IMR-90 (cell line): ENCODE data around the gene CHRD.

Experiments
- CEBPB ChIP-seq: IDR thresholded peaks from 2 replicates; pipeline ENCODE4 v1.6.1; 2012; ENCODE audit warnings: low read depth, low read length, improper control_type of control experiment
- CHD1 ChIP-seq: IDR thresholded peaks from 2 replicates; pipeline ENCODE4 v1.6.1; 2012; ENCODE audit warnings: low read depth, low read length, improper control_type of control experiment
- CTCF ChIP-seq: conservative IDR thresholded peaks from 2 replicates; pipeline ENCODE4 v1.5.1; 2012; ENCODE audit warnings: mild to moderate bottlenecking, low read depth, low read length, improper control_type of control experiment
- POLR2A ChIP-seq: IDR thresholded peaks from 2 replicates; pipeline ENCODE4 v1.6.1; 2012; ENCODE audit warnings: mild to moderate bottlenecking, low read depth, low read length
- RCOR1 ChIP-seq: IDR thresholded peaks from 2 replicates; pipeline ENCODE4 v1.6.1; 2012; ENCODE audit warnings: mild to moderate bottlenecking, low read length, improper control_type of control experiment; ENCODE audit not compliant: insufficient replicate concordance
- SMC3 ChIP-seq: fragments of 150-350 bp; IDR thresholded peaks from 2 replicates; pipeline ENCODE4 v1.6.1; 2016; ENCODE audit warnings: low read depth, mild to moderate bottlenecking, antibody characterized with exemption, low read length, moderate library complexity
- USF2 ChIP-seq: fragments of 150-350 bp; IDR thresholded peaks from 2 replicates; pipeline ENCODE4 v1.6.1; 2017; ENCODE audit warnings: mild to moderate bottlenecking, antibody characterized with exemption, low read length, low read depth

- TF ChIP-seq CTCF (no peak), POLR2A (no peak), USF2 (no peak), CEBPB (no peak), RCOR1 (no peak), CHD1 (no peak), SMC3 (no peak)
Measured at GRCh38 chr3:184384856-184385422, 5.1 kb downstream of the CHRD start.
